ENCODE data around the gene ARSH. TPM values are rescaled to one million over a fixed set of nuclear protein-coding genes. Genes with fewer than 3 reads are reported as not detected.

Gene ARSH
- total and polyA plus RNA-seq, 2 of the 8 experiments (the other 6 are each of a cell fraction or from before 2014, with no cell fraction given) = not detected

- TF ChIP-seq CHD7 (IDR thresholded peaks at IDR 0.05; ENCODE audit: insufficient replicate concordance, low read length) = no peak
- no peak for TF ChIP-seq SIX5 (IDR thresholded peaks at IDR 0.05; ENCODE audit: low read depth, low read length)
- TF ChIP-seq JUND (IDR thresholded peaks at IDR 0.05; ENCODE audit: low read length) = no peak
- no peak for TF ChIP-seq CBX5 (IDR thresholded peaks at IDR 0.05; ENCODE audit: low read depth, low read length)
- no peak for TF ChIP-seq TAF1 (IDR thresholded peaks at IDR 0.05; ENCODE audit: low read depth, low read length)
- no peak for TF ChIP-seq CBX8 (IDR thresholded peaks at IDR 0.05; ENCODE audit: borderline replicate concordance, low read depth, low read length)
- no peak for TF ChIP-seq NRF1 (IDR thresholded peaks at IDR 0.05; ENCODE audit: low read depth, low read length)
- TF ChIP-seq USF2 (IDR thresholded peaks at IDR 0.05; ENCODE audit: low read length) = no peak
- TF ChIP-seq RFX5 (IDR thresholded peaks at IDR 0.05; ENCODE audit: borderline replicate concordance, low read depth, low read length) = no peak
- TF ChIP-seq RBBP5 (IDR thresholded peaks at IDR 0.05; ENCODE audit: borderline replicate concordance, low read depth, low read length) = no peak
- no peak for TF ChIP-seq KDM1A (IDR thresholded peaks at IDR 0.05; ENCODE audit: borderline replicate concordance, low read length)
Measured at GRCh38 chrX:2962381-2962780, 44.0 kb upstream of the ARSH start (continued).

All from H1 (cell line).